HG02970 (cell line): ENCODE results near the gene GSTM4.
"Not testable (repeated sequence)": the region's sequence is repeated elsewhere in the genome, so short reads cannot be mapped to it uniquely, and the experiment has no call there.

ENCODE experiments used
- ATAC-seq: cut with Tn5 transposase; IDR thresholded peaks from one replicate; pipeline ENCODE4 v1.9.1; 2021; ENCODE audit warnings: mild to moderate bottlenecking, moderate library complexity, moderate number of reproducible peaks; ENCODE audit not compliant: unreplicated experiment, low FRiP score

Gene GSTM4

GRCh38 chr1:109695138-109695537 lies 39.2 kb downstream of the GSTM4 start:
- not testable (repeated sequence) for ATAC-seq

- no peak for ATAC-seq
These were observed 41.2 kb downstream of the GSTM4 start for GRCh38 chr1:109697066-109697465.

GRCh38 chr1:109697861-109698260 lies 42.0 kb downstream of the GSTM4 start:
- ATAC-seq: not testable (repeated sequence)

- ATAC-seq: not testable (repeated sequence)
These were observed 47.0 kb downstream of the GSTM4 start for GRCh38 chr1:109702940-109703339.

GRCh38 chr1:109704173-109704572 lies 48.3 kb downstream of the GSTM4 start:
- ATAC-seq: no peak

- ATAC-seq: no peak
These were observed 49.5 kb downstream of the GSTM4 start for GRCh38 chr1:109705411-109705810.

- ATAC-seq: not testable (repeated sequence)
These were observed 53.0 kb downstream of the GSTM4 start for GRCh38 chr1:109708949-109709348.

GRCh38 chr1:109709822-109710221 lies 53.9 kb downstream of the GSTM4 start:
- not testable (repeated sequence) for ATAC-seq
